Glutamatergic neuron (in vitro differentiated cells): ENCODE results near the gene TTN. TPM values are rescaled to one million over a fixed set of nuclear protein-coding genes. Genes with fewer than 3 reads are reported as not detected.

Source experiments
- DNase-seq: peaks from one replicate; pipeline ENCODE4 v3.0.0; 2022
- H3K27ac Mint-ChIP-seq: one replicate; pipeline ENCODE4 v1.8.0; 2020; ENCODE audit warnings: mild to moderate bottlenecking, mixed read lengths, inconsistent platforms; ENCODE audit not compliant: unreplicated experiment
- H3K27me3 Mint-ChIP-seq: one replicate; pipeline ENCODE4 v1.8.0; 2020; ENCODE audit warnings: mild to moderate bottlenecking, moderate library complexity, mixed read lengths, inconsistent platforms; ENCODE audit not compliant: unreplicated experiment
- H3K36me3 Mint-ChIP-seq: one replicate; pipeline ENCODE4 v1.8.0; 2020; ENCODE audit warnings: mild to moderate bottlenecking, mixed read lengths, inconsistent platforms; ENCODE audit not compliant: unreplicated experiment
- H3K4me1 Mint-ChIP-seq: one replicate; pipeline ENCODE4 v1.8.0; 2020; ENCODE audit warnings: mild to moderate bottlenecking, low read depth, mixed read lengths, inconsistent platforms; ENCODE audit not compliant: unreplicated experiment
- H3K4me3 Mint-ChIP-seq: one replicate; pipeline ENCODE4 v1.8.0; 2020; ENCODE audit warnings: mild to moderate bottlenecking, mixed read lengths, inconsistent platforms; ENCODE audit not compliant: unreplicated experiment
- H3K9me3 Mint-ChIP-seq: one replicate; pipeline ENCODE4 v1.8.0; 2020; ENCODE audit warnings: mild to moderate bottlenecking, moderate library complexity, mixed read lengths, inconsistent platforms; ENCODE audit not compliant: unreplicated experiment
- CTCF ChIP-seq: fragments of 200-600 bp; sonication (generic); IDR thresholded peaks from one replicate; pipeline ENCODE4 v1.5.0; 2021; ENCODE audit not compliant: partially characterized antibody, unreplicated experiment
- total RNA-seq: library from RNA; stranded (reverse); fragmentation: NEBNext Ultra II Directional; extraction: Animal tissue kit (Norgen Biotek cat#: 25700); gene quantifications from one replicate; pipeline ENCODE4 v1.2.1, GENCODE V29; 2021; ENCODE audit not compliant: unreplicated experiment

TTN gene
- total RNA-seq, 1 donor from 2014 or later: 0.34 TPM

GRCh38 chr2:178482437-178482836 is 324.8 kb downstream of the TTN start:
- DNase-seq: no peak

GRCh38 chr2:178480227-178481181 is 326.7 kb downstream of the TTN start, which contains the start of gene PLEKHA3:
TSS of gene PLEKHA3 (plus strand) at chr2:178480457. CDS start at chr2:178480870, 413 bp downstream.
- H3K27me3 Mint-ChIP-seq: peaks cover 13% of the 10 kb centered on the region
- H3K9me3 Mint-ChIP-seq: peaks cover 5% of the 10 kb centered on the region
- H3K4me1 Mint-ChIP-seq: peaks cover 19% of the 10 kb centered on the region
- H3K36me3 Mint-ChIP-seq: no peaks in the 10 kb centered on the region
- DNase-seq: peak; percentile 95
- peak within 1 kb of the TSS; percentile 95 for H3K4me3 Mint-ChIP-seq
- H3K27ac Mint-ChIP-seq: peak within 1 kb of the TSS; percentile 100
- TF ChIP-seq CTCF: no peak

More at GRCh38 chr2:178482437-178482836, 324.8 kb downstream of the TTN start:
- Mint-ChIP-seq H3K4me3 (peak overlapping the region; percentile 95), H3K27me3 (peaks cover 15% of the 10 kb centered on the region), H3K36me3 (no peaks in the 10 kb centered on the region), H3K4me1 (peaks cover 19% of the 10 kb centered on the region), H3K27ac (peak overlapping the region; percentile 48), H3K9me3 (peaks cover 5% of the 10 kb centered on the region)
- TF ChIP-seq CTCF: no peak

GRCh38 chr2:178479758-178480226 is 327.4 kb downstream of the TTN start:
- H3K4me1 Mint-ChIP-seq: peaks cover 19% of the 10 kb centered on the region
- H3K4me3 Mint-ChIP-seq: peak overlapping the region; percentile 95
- H3K9me3 Mint-ChIP-seq: peaks cover 5% of the 10 kb centered on the region
- TF ChIP-seq CTCF: no peak
- H3K27ac Mint-ChIP-seq: peak overlapping the region; percentile 100
- no peaks in the 10 kb centered on the region for H3K36me3 Mint-ChIP-seq
- no peak for DNase-seq
- H3K27me3 Mint-ChIP-seq: peaks cover 13% of the 10 kb centered on the region

GRCh38 chr2:178479275-178479616 is 328.0 kb downstream of the TTN start:
- H3K36me3 Mint-ChIP-seq: no peaks in the 10 kb centered on the region
- H3K9me3 Mint-ChIP-seq: peaks cover 5% of the 10 kb centered on the region
- TF ChIP-seq CTCF: no peak
- DNase-seq: no peak
- H3K27me3 Mint-ChIP-seq: peaks cover 13% of the 10 kb centered on the region
- H3K27ac Mint-ChIP-seq: peak overlapping the region; percentile 100
- H3K4me3 Mint-ChIP-seq: peak overlapping the region; percentile 95
- peaks cover 14% of the 10 kb centered on the region for H3K4me1 Mint-ChIP-seq
